ENCODE measurements around the gene PSMC1.
A peak's percentile ranks its signal among the peaks of the same experiment; 100 is the strongest.

Gene PSMC1

DNA sequence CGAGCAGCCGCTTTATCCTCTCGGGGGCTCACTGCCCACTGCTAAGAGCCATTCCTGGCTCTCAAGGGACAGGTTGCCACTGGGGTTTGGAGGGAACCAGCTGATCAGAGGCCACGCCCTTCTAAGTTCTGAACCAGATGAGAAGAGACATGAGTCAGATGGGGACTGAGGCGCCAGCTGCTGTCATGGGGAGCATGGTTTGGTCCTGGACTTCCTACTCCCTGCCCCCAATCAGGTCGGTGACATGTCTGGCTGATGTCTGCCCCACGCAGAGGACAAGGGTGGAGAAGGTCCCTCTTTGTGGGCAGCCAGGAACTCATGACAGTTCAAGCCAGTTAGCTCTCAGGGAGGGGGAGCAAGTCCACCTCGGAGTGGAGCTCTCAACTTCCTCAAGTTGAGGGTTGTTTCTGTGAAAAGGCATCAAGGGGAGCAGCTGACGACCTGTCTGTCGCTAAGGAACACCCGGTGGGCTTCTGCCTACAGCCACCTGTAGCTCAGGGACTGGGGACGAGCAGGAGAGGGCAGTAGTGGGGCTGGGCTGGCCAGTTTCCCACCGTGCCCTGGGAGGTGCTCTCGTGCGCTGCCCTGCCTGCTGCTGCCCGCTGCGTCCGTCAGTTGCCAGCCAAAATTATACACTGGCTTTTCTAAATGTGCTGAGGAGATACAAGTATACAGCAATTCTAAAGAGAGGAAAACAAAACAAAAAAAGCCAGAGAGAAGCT is 20.5 kb downstream of the PSMC1 start:
- no peak for DNase-seq

DNA sequence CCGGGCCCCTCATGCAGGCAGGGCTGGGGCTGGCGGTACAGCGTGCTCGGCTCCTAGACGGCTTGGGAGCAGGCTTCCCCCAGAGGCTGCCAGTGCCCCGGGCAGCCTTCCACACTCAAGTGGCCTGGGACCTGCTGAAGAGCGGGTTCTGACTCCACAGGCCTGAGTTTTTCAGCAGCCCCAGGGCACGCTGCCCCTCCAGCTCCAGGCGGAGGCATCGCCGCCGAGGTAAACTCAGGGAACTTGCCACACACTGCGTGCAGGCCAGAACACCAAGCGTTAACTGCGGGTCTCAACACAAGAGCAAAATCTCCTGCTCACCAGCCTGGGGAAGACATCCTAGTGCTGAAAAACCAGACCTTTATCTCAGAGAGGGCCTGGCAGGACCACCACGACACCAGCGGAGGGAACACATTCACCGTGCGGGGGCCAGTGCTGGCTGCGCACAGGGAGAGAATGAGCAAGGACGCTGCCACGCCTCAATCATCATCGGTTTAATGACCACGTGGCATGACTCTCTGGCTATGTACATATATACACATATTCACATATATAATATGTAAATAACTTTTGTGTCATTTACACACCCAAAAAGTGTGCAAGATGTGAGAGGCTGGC is 21.3 kb downstream of the PSMC1 start:
- DNase-seq, result no peak

DNA sequence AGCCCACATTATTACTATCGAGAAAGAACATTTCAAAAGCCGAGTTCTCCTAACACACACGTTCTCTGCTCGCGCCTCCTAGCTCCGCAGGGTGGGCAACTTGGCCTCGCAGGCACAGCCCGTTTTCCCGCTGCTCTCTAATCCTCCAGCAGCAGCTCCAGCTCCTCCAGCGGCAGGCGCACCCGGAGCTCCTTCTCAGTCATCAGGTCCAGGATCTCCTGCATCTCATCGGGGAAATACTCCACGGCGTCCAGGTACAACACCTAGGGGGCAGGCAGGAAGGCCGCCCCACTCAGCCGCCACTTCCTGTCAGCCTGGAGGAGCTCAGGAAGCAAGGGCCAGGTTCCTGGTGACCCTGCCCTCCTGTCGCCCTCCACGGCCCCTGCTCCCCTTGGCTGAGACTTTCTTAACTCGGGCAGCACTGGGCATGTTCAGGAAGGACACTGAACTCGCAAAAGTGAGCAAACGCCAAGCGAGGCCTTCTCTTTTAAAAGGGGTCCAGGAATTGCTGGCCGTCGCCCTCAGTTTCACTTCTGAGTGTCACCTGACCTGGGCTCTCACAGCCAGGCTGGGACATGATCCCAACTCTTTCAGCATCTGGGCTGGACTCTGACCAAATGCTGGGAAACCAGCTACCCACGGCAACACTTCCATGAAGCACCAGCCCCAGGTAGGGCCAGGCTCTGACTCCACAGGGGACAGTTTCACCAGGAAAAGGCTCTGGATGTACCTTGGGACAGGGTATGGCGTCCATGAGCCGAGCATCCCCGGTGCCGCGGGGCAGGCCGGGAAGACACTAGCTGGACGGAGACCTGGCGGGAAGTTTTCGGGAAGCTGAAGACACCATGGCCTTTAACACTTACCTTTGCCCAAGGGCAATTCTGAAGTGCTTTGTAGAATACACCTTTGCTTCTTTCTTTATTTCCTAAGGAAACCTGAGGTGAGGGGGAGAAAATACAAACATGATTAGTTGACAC is 22.1 kb downstream of the PSMC1 start:
- no peak for DNase-seq

DNA sequence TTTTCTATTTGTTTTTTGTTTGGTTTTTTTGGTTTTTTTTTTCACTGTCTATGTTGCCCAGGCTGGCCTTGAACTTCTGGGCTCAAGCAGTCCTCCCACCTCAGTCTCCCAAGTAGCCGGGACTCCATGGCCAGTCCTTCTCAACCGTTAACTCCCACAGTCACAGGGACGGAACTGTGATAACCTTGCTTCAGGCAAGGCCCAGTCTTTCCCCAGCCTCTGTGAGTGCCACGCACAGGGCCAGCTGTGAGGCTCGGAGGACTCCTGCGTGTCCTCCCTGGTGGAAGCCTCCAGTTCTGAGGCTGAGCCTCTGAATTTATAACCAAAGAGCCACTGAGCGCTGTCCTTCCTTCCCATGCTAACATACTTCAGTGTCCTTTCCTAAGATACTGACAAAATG is 23.7 kb downstream of the PSMC1 start:
- no peak for DNase-seq

DNA sequence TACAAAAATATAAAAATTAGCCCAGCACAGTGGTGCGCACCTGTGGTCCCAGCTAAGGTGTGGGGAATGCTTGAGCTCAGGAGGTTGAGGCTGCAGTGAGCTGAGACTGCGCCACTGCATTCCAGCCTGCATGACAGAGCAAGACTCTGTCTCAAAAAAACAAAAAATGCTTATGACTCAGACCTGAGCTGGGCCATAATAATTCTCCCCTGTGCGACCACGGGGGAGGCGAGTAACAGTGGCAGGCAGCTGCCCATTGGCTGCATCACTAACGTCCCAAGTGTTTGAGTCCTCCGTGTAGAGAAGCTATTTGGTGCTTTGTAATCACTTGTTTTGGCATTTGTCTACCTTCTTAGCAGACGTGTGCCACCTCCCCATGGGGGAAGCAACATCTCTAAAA is 24.9 kb downstream of the PSMC1 start:
- DNase-seq, result no peak

DNA sequence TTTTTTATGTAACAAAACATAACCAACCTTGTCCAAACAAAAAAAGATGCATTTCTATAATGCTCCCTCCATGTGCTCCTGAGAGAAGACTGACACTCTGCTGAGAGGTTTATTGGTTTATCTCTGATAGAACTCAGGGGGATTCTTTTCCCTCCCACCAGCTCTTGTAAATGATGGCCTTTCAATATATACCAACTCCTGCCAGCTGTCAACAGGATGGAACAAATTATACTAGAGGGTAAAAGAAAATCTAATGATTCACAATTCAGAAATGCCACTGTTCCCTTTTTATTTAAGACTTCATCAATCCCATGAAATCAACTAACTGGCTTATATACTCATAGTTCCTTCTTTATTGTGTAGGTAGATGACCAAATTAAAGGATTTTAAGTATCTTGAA is 25.4 kb downstream of the PSMC1 start:
- no peak for DNase-seq

DNA sequence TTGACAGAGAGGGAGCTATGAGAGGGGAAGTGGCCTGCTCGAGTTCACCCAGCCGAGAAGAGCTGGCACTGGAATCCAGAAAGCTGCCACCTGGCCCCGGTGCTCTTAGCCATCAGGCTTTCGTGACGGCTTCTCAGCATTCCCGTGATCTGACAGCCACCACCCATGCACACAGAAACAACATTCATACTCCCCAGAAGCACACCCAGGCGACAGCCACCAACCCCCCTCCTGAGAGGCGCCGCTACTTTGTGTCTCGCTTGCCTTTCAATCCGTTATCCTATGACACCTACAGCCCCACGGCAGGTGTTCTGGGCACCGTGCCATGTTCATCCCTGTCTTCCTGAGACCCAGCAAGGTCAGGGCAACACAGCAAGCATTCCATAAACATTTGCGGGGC is 31.4 kb downstream of the PSMC1 start:
- DNase-seq, result no peak

DNA sequence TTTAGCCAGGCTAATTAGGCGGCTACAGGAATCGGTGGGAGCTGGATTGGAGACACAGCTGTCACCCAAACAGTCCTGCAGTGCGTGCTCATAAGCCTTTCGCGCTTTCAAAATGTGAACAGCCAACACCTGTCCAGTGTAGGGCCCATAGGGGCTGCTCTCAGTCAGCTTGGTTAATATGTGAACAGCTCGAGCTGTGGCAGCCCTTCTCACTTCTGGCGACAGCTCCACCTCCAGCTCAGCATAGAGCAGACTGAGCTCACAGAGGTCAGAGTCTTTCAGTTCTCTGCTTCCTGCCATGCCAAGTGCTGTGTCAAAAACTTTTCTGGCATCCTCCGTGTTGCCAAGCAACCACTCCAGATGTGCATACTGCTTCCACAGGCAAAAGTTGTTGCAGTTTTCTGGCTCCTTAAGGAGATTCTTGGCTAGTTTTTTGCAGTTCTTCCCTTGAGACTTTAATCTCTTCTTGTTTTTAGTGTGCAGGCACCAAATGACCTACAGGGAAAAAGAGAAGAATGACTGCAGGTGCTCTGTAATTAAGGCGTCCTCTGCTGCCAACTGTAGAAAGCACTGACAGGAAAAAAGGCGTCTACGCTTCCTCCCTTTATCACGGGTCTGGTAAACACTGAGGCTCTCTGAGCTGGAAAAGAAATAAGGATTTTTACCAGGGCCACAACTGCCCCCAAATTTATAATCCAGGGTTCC is 32.5 kb downstream of the PSMC1 start:
- no peak for DNase-seq

DNA sequence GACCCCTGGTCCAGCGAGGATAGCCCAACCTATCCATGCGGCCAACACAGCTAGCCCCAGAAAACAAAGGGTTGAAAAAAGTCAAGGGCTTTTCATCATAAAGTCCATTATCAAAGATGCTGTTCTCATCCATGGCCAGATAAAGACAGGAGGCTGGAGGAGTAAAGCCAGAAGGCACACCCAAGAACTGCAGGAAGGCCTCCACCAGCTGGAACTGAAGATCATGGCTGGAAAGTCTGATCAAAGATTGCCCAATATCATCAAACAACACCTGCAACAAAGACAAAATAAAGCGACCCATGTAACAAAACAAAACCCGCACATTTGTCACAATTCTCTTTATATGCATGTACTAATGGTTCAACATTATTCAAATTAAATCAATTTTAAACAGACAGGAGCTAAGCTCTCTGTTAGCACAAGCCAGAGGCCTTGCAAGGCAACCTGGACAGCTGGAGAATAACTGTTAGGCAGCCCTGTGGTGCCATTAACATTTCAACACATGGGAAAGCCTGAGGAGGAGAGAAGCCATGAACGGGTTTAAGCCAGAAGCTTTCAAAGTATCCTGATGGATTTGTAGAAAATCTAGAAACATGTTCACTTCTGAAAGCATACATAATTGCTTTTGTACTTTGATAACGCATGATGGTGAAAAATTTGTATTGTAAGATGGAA is 34.1 kb downstream of the PSMC1 start:
- DNase-seq, result no peak

DNA sequence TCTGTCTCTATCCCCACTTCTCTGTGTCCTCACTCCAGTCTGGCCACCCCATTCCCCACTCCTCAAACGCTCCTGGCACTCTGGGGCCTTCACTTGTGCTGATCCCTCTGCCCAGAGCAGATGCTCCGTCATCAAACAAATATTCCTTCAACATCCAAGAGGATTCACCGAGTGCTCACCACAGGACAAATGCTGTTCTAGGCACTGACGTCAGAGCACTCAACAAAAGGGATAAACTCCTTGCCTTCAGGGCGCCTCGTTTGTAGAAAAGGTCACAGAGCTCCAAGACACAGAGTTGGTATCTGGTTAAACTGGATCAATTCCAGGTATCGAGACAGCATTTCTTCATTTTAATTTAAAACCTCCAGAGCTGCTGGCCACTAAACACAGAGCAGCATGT is 35.3 kb downstream of the PSMC1 start:
- DNase-seq, result no peak

DNA sequence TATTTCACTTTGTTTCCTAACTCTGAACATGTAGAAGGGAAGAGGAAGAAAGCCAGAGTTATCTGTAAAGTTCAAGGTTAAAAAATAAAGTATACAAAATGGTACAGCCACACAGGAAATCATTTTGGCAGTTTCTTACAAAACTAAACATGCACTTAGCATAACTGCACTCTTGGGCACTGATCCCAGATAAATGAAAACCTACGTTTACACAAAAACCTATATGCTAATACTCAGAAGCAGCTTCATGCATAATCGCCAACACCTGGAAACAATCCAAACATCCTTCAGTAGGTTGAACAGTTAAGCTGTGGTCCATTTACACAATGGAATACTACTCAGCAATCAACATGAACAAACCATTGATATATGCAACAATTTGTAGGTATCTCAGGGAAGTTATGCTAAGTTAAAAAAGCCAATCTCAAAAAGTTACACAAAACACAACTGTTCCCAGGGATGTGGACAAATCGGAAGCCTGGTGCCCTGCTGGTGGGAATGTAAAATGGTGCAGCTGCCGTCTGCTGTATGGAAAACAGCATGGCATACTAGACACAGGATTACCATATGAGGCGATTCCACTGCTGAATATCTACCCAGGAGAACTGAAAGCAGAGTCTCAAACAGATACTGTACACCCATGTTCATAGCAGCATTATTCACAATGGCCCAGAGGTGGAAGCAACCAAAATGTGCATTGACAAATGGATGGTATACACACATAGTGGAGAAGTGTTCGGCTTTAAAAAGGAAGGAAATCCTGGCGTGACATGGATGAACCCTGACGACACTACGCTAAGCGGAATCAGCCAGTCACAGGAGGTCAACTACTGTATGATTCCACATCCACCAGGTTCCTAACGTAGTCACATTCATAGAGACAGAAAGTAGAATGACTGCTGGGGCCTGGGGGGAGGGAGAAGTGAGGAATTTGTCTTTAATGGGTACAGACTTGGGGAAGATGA is 37.7 kb downstream of the PSMC1 start:
- DNase-seq, result no peak

DNA sequence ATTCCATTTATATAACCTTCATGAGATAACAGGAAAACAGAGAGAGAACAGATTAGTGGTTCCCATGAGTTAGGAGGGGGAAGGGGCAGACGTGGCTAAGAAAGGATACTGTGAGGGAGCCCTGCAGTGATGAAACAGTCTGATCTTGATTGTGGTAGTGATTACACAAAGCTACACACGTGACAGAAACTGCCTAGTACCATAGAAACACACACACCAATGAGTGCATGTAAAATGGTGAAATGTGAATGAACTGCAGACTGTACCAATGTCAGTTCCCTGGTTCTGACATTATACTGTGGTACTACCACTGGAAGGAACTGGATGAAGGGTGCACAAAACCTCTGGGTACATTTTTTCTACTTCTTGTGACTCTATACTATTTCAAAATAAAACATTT is 38.5 kb downstream of the PSMC1 start:
- no peak for DNase-seq

DNA sequence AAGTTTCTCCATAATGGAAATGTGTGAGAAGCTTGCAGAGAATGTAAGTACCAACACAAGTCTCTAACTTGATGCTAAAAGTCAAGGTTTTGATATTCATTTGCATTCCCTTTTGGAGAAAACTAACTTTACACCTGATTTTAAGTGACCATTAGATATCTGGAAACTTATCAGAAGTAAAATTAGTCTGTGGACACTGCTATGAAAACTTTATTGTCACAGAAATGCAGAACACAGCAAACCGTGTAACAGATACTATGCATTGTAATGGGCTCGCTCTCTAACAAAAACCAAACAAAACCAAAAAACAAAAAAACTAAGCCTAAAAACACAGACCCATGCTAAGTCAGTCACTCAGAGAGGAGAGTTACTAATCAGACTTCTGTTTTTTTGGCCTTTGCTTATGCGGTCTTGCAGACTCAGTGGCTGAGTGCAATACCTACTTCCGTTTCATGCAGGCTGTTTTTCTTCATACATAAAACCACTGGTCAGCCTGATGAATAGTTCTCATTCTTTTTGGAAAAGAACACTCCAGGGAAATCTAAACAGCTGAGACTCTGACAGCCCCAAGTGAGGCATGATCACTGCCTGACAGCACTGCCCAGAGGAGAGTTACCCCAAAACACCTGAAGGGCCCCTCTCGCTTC is 39.6 kb downstream of the PSMC1 start:
- DNase-seq, result no peak

DNA sequence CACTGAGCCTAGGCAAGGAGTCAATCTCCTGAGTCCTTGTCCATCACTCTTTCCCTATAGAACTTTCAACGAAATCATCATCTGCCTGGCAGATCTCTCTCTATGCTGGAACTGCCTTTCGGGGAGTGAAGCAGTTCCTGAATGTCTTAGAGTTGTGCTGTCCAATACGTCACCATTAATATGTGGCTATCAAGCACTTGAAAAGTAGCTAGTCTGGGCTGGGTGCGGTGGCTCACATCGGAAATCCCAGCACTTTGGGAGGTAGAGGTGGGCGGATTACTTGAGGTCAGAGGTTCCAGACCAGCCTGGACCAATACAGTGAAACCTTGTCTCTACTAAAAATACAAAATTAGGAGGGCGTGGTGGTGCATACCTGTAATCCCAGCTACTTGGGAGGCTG is 40.3 kb downstream of the PSMC1 start:
- no peak for DNase-seq

DNA sequence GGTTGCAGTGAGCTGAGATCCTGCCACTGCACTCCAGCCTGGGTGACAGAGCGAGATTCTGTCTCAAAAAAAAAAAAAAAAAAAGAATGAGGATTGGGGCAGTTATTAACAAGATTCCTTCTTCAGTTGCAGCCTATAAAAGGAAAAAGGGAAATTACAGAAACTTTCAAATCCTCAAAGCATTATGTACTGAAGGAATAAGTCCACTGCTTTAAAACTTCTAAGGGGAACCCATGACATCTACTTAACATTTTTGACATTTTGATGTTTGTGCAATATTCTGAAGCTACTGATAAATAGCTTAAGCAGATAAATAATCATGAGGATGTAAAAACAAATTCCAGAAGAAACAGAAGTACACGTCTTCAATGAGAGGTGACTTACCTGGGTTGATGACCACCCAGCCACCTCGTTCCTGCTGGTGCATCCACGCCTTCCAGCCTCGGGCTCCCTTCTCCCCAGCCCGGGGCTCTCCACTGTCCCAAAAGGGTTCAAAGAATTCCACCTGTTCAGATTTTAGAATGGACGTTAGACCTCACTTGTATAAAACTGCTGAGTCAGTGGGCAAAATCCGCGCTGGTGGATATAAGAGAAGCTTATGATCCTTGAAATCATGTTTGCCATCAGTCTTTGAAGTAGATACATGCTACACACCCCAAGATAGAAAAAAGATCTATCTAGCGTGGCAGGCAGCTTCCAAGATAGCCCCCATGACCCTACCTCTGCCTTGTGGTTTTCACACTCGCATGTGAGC is 41.7 kb downstream of the PSMC1 start:
- DNase-seq, result no peak

DNA sequence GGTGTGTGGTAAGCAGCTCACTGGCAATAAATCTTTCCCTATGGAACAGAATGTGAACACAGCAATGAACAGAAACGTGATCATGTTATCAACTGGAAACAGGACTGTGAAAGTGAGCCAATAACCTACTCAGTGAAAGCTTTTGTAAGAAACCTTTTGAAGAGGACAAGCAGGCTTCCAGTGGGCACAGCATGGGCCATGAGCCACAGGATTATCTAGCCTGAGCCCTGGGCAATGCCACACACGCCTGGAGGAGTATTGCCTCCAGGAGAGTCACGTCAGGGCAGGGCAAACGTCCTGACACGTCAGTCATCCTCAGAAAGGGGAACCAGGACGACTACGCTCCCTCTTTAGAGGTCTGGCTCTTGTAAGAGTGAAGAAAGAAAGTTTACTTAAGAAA is 43.1 kb downstream of the PSMC1 start:
- DNase-seq, result no peak

DNA sequence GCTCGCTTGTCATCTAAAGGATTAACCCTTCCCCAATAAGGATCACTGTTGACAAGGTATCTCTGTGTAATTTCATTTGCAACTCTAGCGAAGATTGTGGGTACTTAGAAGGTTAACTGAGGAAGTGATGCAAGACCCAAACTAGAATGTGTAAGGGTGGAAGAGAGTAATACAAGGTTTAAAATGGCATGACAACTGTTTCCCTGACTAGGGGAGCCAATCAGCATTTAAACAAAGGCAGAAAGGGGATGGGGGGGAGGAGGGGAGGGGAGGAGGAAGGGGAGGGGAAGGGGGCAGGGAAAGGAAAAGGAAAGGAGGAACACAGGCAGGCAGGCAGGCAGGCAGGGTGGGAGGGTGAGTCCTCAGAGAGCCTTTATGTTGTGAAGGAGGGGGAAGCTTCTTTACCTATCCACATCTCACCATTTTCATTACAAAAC is 44.3 kb downstream of the PSMC1 start:
- no peak for DNase-seq

DNA sequence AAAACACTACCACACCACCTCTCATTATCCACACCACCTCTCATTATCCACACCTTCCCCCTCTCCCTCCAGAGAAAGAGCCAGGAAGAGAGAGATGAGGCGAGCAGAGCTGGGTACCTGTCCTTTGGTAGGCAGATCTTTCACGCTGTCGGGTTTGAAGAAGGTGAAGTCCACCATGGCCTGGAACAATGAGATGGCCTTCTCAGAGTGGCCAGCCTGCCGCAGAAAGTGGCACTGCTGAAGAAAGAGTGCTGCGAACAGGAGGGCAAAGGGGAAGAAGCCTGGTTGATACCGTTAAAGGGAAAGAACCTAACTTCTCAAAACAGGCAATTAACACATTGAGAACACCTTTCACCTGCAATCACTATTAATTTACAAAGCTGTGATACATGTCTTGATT is 44.8 kb downstream of the PSMC1 start:
- DNase-seq, result no peak

DNA sequence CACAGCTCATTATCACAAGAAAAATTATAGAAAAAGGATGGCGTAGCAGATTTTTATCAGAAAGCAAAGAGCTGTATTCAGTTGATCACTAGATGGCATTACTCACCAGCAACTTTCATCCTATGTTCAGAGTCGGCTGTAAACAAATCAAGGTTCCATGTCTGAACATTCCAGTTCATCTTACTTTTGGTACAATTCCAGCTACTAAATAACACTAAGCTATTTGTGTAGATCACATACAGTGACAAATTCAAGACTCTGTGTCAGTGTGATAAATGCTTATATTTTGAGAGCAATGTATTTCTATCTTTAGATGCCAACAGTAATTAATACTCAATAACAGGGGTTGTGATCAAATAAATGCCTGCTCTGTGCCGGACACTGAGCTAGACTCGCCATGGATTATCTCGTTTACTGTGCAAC is 45.3 kb downstream of the PSMC1 start:
- peak; percentile 37 for DNase-seq

Measured in DMS79 (cell line).